ENCODE data around the gene DGAT2L6. TPM values are rescaled to one million over a fixed set of nuclear protein-coding genes. Genes with fewer than 3 reads are reported as not detected.
"Not testable (repeated sequence)": the region's sequence is repeated elsewhere in the genome, so short reads cannot be mapped to it uniquely, and the experiment has no call there.

Gene DGAT2L6
- polyA plus RNA-seq, 1 donor from 2014 or later: not detected

GRCh38 chrX:70241501-70241900 is 64.2 kb downstream of the DGAT2L6 start:
- H3K27me3 ChIP-seq (ENCODE audit: insufficient read depth, low read depth, low read length): no peaks in the 10 kb centered on the region
- no peaks in the 10 kb centered on the region for H3K9me3 ChIP-seq (ENCODE audit: low read length)
- H3K4me3 ChIP-seq (ENCODE audit: low read length): no peak overlapping the region
- H3K79me2 ChIP-seq (replicated peaks; ENCODE audit: insufficient read depth, low read length): no peaks in the 10 kb centered on the region
- H4K20me1 ChIP-seq (ENCODE audit: insufficient read depth): no peaks in the 10 kb centered on the region
- no peaks in the 10 kb centered on the region for H3F3A ChIP-seq (ENCODE audit: insufficient read depth, low read length, poor library complexity, severe bottlenecking)
- no peak overlapping the region for H3K4me2 ChIP-seq (ENCODE audit: low read length)
- no peak overlapping the region for H3K9ac ChIP-seq (ENCODE audit: low read length)
- no peaks in the 10 kb centered on the region for H3K9me2 ChIP-seq (ENCODE audit: insufficient read depth, low read length)
- H3K36me3 ChIP-seq (ENCODE audit: insufficient read depth, low read length): no peaks in the 10 kb centered on the region
- no peak overlapping the region for H2AFZ ChIP-seq (ENCODE audit: low read depth, low read length)
- no peak overlapping the region for H3K27ac ChIP-seq (ENCODE audit: low read length)
- TF ChIP-seq EZH2 (IDR thresholded peaks at IDR 0.05; ENCODE audit: borderline replicate concordance, insufficient read depth, low read length, poor library complexity, severe bottlenecking) (no peak), EP300 (conservative IDR thresholded peaks at IDR 0.05; ENCODE audit: poor library complexity, severe bottlenecking) (no peak), SMC3 (conservative IDR thresholded peaks at IDR 0.05; ENCODE audit: poor library complexity) (no peak), MXI1 (conservative IDR thresholded peaks at IDR 0.05; ENCODE audit: poor library complexity, severe bottlenecking) (no peak), CTCF (IDR thresholded peaks at IDR 0.05; ENCODE audit: poor library complexity, severe bottlenecking) (no peak), REST (IDR thresholded peaks at IDR 0.05; ENCODE audit: borderline replicate concordance) (no peak), TAF1 (IDR thresholded peaks at IDR 0.05; ENCODE audit: low read depth) (no peak), RAD21 (conservative IDR thresholded peaks at IDR 0.05) (no peak), POLR2AphosphoS5 (IDR thresholded peaks at IDR 0.05) (no peak)

DNA sequence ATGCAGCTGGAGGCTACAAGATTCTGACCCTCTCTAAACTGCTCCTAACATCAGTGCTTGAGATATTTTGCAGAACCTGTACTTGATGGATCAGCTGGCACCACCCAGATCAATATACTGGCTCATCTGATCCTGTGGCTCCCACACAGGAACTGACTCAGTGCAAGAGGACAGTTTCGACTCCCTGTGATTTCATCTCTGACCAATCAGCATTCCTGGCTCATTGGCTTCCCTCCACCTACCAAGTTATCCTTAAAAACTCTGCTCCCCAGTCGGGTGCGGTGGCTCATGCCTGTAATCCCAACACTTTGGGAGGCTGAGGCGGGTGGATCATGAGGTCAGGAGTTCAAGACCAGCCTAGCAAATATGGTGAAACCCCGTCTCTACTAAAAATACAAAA is 66.3 kb downstream of the DGAT2L6 start:
- not testable (repeated sequence) for H3F3A ChIP-seq (ENCODE audit: insufficient read depth, low read length, poor library complexity, severe bottlenecking); H3K9me3 ChIP-seq (ENCODE audit: low read length); H3K27me3 ChIP-seq (ENCODE audit: insufficient read depth, low read depth, low read length); H3K4me2 ChIP-seq (ENCODE audit: low read length); H3K9me2 ChIP-seq (ENCODE audit: insufficient read depth, low read length); H3K9ac ChIP-seq (ENCODE audit: low read length); H3K36me3 ChIP-seq (ENCODE audit: insufficient read depth, low read length); H4K20me1 ChIP-seq (ENCODE audit: insufficient read depth); H3K27ac ChIP-seq (ENCODE audit: low read length); H2AFZ ChIP-seq (ENCODE audit: low read depth, low read length); H3K4me3 ChIP-seq (ENCODE audit: low read length); H3K79me2 ChIP-seq (replicated peaks; ENCODE audit: insufficient read depth, low read length)

DNA sequence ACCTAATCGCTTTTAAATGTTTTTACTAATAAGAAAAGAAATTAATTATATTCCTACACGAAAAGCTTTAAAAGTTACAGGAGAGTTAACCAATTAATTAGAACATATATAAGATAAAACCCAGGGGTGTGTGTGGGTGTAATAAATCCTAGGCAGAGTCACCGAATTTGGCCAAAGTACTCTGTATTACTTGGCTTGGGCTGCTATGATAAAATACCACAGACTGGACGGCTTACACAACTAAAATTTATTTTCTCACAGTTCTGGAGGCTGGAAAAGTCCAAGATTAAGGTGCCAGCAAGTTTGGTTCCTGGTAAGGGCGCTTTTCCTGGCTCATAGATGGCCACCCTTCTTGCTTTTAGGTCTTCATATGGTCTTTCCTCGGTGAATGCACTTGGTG is 67.6 kb downstream of the DGAT2L6 start:
- Histone ChIP-seq H3K27me3 (ENCODE audit: insufficient read depth, low read depth, low read length) (no peaks in the 10 kb centered on the region), H3K9ac (ENCODE audit: low read length) (no peak overlapping the region), H3K79me2 (replicated peaks; ENCODE audit: insufficient read depth, low read length) (no peaks in the 10 kb centered on the region), H3K27ac (ENCODE audit: low read length) (no peak overlapping the region), H3K36me3 (ENCODE audit: insufficient read depth, low read length) (no peaks in the 10 kb centered on the region), H3K9me3 (ENCODE audit: low read length) (no peaks in the 10 kb centered on the region), H2AFZ (ENCODE audit: low read depth, low read length) (no peak overlapping the region), H3K4me3 (ENCODE audit: low read length) (no peak overlapping the region), H3K9me2 (ENCODE audit: insufficient read depth, low read length) (no peaks in the 10 kb centered on the region), H3F3A (ENCODE audit: insufficient read depth, low read length, poor library complexity, severe bottlenecking) (no peaks in the 10 kb centered on the region), H4K20me1 (ENCODE audit: insufficient read depth) (no peaks in the 10 kb centered on the region), H3K4me2 (ENCODE audit: low read length) (no peak overlapping the region)
- TF ChIP-seq MXI1 (conservative IDR thresholded peaks at IDR 0.05; ENCODE audit: poor library complexity, severe bottlenecking) (no peak), SMC3 (conservative IDR thresholded peaks at IDR 0.05; ENCODE audit: poor library complexity) (no peak), EZH2 (IDR thresholded peaks at IDR 0.05; ENCODE audit: borderline replicate concordance, insufficient read depth, low read length, poor library complexity, severe bottlenecking) (no peak), RAD21 (conservative IDR thresholded peaks at IDR 0.05) (no peak), TAF1 (IDR thresholded peaks at IDR 0.05; ENCODE audit: low read depth) (no peak), CTCF (IDR thresholded peaks at IDR 0.05; ENCODE audit: poor library complexity, severe bottlenecking) (no peak), EP300 (conservative IDR thresholded peaks at IDR 0.05; ENCODE audit: poor library complexity, severe bottlenecking) (no peak)
